NCI-H2196 treated with DMSO at 0.1 percent for 48 hours (cell line): ENCODE results near the gene HIPK2.

ENCODE experiments used
- DNase-seq: peaks from one replicate; lab custom pipeline; 2025; ENCODE audit not compliant: unreplicated experiment; lab: John Stamatoyannopoulos, UW

HIPK2 gene

DNA sequence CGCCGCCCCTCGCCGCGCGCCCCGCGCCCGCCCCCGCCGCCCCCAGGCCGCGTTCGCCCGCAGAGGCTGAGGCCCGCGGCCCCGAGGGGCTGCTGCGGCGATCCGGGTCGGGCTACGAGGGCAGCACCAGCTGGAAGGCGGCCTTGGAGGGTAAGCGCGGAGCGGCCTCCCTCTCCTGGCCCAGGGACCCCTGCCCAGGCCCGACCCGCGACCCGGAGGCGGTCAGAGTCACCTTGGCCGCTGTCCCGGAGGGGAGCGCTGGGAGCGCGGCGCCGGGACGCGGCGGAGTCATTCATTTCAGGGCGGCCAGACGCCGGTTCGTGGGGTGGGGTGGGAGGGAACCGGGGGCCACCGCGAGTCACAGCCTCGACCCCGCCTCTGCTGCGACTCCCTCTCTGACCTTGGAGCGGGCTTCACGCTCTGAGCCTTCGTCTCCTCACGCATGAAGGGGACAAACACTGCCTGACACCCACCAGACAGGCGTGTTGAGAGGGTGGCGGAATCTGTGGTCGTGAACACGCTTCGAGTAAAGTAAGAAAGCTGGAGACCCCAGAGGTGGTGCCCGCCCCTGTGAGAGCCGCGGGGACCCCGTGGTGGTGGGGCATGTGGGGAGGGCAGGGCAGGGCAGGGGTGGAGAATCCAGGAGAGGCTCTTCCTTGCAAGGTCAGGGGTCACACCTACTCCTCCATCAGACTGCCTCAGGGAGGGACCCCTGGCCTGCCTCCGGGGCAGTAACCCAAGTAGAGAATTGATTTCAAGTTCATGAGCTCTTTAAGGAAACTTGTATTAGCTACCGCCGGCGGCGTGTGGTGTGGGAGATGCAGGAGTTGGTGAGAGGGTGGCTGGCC lies 253.6 kb downstream of the HIPK2 start:
- DNase-seq = no peak

DNA sequence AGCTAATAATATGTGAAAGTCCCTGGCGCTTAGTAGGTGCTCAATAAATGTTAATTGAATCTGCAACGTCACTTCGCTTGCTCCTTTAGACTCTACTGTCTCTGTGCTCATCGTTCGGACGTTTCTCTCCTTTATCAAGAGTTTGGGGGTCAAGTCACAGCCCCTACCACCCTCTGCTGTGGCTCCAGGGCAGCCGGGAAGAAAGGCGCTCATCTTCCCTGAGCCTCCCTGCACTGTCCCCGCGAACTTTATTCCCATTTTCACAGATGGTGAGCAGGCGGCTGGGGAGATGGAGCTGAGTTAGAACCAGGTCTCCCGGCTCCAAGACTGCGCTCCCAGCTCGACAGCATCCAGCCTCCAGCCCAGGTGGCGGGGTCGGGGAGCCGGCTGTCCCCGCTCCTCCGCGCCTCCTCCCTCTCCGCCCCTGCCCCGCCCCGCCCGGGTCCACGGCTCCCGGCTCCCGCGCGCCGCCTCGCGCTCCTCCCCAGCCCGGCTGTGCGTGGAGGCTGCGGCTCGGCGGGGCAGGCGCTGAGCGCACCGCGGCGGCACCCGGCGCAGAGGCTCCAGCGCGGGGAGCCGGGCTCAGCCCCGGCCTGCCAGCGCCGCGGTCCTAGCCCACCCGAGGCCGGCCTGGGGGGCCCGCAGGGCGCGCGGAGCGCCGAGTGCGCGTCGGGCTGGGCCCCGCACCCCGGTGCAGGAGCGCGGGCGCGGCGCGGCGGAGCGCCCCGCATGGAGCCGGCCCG lies 254.4 kb downstream of the HIPK2 start, which contains the start of gene CLEC2L:
CLEC2L (plus strand) TSS at position 487 of the 743 bp plus-strand sequence; CDS start at position 730, 243 bp downstream.
- DNase-seq = no peak

DNA sequence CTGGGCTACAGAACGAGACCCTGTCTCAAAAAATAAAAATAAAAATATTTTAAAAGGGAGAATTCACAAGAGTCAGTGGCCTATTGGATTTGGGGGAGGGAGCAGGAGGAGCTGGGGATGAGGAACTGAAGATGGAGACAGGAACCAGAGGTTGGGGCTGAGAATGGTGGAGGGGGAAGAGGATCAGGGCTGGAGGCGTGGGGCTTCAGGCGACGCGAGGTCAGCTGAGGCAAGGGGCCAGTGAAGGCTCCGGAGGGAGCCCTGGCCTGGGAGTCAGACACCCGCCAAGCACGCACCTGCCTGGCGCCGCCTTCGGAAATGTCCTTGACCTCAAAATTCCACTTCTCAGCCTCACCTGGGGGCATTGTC lies 255.0 kb downstream of the HIPK2 start:
- DNase-seq = no peak

DNA sequence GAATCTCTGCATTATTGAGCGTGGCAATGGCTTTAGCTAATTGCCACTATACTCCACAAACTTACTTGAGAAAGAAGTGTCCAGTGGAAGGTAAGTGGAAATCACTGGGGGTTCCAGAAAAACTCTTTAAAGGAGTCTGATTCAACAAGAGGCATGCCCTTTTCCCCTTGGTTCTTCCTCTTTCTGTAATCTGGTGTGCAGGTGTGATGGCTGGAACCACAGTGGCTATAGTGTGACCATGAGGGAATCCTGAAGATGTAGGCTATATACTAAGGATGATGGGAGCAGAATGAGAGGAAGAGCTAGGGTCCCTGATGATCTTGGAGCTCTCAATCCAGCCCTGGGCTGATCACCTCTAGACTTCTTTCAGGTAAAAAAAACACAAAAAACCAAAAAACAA lies 256.4 kb downstream of the HIPK2 start:
- no peak for DNase-seq

DNA sequence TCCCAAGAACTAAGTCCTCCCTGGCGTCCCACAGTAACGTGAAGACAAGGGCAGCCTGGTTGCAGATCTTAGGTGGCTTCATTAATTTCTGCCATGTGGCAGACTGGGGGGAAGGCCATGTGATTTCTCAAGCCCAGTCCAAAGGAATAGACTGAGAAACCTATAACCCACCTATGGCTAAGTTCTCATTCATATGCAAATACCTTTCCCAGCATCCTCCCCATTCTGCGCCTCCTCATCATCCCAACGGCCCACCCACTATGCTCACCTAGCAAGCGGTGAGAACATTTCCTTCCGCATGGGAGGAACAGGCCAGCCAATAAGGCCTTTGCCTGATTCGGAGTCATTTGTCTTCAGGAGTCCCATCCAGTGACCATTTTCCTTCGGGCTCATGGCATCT lies 262.5 kb downstream of the HIPK2 start:
- DNase-seq = no peak
